ENCODE measurements around the gene DRICH1. TPM values are rescaled to one million over a fixed set of nuclear protein-coding genes. Genes with fewer than 3 reads are reported as not detected.
"Not testable (repeated sequence)": the region's sequence is repeated elsewhere in the genome, so short reads cannot be mapped to it uniquely, and the experiment has no call there.

The DRICH1 gene
- total RNA-seq, 2 experiments from 2014 or later, result 0.23 TPM; not detected in 1

DNA sequence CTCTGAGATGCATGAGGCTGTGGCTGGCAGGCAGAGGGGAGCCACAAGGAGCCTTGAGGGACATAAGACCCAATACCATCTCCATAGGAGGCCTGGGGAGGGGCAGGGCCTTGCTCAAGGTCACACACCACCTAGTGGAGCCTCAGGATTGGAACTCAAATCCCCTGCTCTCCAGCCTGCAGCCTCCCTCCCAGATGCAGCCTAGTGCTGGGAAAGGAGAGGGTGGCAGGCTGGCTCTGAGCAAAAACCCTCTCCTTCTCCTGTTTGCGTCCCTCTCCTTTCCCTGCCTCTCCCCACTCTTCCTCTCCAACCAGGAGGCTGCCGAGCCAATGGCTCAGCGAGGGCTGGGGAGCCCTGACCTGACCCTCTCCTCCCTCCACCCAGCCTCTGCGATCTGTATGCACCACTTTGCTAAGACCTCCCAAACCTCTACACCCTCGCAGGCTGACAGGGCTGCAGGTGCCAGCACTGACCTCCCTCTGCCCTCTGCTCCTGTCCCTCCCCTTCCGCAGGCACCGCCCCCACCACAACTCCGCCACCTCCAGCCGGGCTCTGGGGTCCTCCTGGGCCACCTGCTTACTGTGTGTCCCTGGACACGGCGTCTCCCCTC, 66.7 kb downstream of the DRICH1 start:
- Mint-ChIP-seq H3K36me3 (no peaks in the 10 kb centered on the region), H3K4me1 (peaks cover 6% of the 10 kb centered on the region), H3K27ac (no peak overlapping the region), H3K9me3 (ENCODE audit: low read depth) (no peaks in the 10 kb centered on the region), H3K27me3 (peaks cover 46% of the 10 kb centered on the region), H3K4me3 (peak overlapping the region; percentile 37)
- CTCF ChIA-PET, result interaction anchor here (0.9 kb wide), 1 partner anchor 63 kb away, joined by 3 read pairs; no protein-coding TSS in a partner anchor
- ATAC-seq (peak; percentile 27), DNase-seq (no peak)

GRCh38 chr22:23564276-23564675, 67.8 kb downstream of the DRICH1 start:
- no peak for ATAC-seq
- CTCF ChIA-PET, result no interaction called here
- Mint-ChIP-seq H3K27me3 (peaks cover 49% of the 10 kb centered on the region), H3K36me3 (no peaks in the 10 kb centered on the region), H3K9me3 (ENCODE audit: low read depth) (no peaks in the 10 kb centered on the region), H3K27ac (no peak overlapping the region), H3K4me3 (no peak overlapping the region), H3K4me1 (peaks cover 6% of the 10 kb centered on the region)
- no peak for DNase-seq

DNA sequence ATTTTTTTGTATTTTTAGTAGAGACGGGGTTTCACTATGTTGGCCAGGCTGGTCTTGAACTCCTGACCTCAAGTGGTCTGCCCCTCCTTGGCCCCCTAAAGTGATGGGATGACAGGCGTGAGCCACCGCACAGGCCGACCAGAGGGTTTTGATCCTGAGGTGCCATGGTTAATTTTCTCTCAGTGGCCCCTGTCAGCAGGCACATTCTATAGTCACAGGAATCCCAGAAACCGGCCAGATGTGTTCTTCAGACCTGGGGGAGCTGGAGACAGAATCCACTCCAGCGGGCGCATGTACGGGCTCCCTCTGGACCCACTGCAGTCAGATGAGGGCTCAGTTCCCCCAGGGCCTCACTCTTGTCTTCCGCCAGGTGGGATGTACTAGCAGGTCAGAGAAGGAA, 69.0 kb downstream of the DRICH1 start:
- Mint-ChIP-seq H3K4me1 (peaks cover 6% of the 10 kb centered on the region), H3K4me3 (no peak overlapping the region), H3K27me3 (peaks cover 46% of the 10 kb centered on the region), H3K9me3 (ENCODE audit: low read depth) (no peaks in the 10 kb centered on the region), H3K36me3 (no peaks in the 10 kb centered on the region), H3K27ac (no peak overlapping the region)
- DNase-seq (no peak), ATAC-seq (no peak)
- CTCF ChIA-PET, result no interaction called here

DNA sequence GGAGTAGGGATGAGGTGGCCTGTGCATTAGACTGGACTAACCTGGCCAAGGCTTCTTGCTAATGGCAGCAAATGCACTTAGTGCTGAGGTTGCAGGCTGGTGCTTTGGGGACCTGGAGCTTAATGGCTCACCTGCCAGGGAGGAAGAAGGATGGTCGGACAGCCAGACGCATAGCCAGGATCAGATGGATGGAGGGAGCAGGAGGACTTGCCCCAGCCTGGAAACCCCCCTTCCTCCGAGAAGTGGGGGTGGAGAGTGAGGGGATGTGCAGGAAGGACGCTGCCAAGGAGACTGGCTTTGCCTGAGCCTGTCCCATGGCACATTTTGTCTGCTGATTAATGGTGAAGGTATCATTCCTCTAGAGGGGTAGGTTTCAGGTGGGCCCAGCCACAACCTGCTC, 69.9 kb downstream of the DRICH1 start:
- no peaks in the 10 kb centered on the region for H3K36me3 Mint-ChIP-seq
- H3K9me3 Mint-ChIP-seq (ENCODE audit: low read depth), result no peaks in the 10 kb centered on the region
- H3K4me1 Mint-ChIP-seq, result peaks cover 6% of the 10 kb centered on the region
- CTCF ChIA-PET, result no interaction called here
- no peak overlapping the region for H3K27ac Mint-ChIP-seq
- DNase-seq, result no peak
- ATAC-seq, result no peak
- peaks cover 40% of the 10 kb centered on the region for H3K27me3 Mint-ChIP-seq
- no peak overlapping the region for H3K4me3 Mint-ChIP-seq

GRCh38 chr22:23561025-23561510, 71.1 kb downstream of the DRICH1 start:
- H3K4me3 Mint-ChIP-seq; DNase-seq; ATAC-seq; H3K36me3 Mint-ChIP-seq; H3K9me3 Mint-ChIP-seq (ENCODE audit: low read depth); H3K4me1 Mint-ChIP-seq; H3K27ac Mint-ChIP-seq; CTCF ChIA-PET: not testable (repeated sequence)
- peaks cover 38% of the 10 kb centered on the region for H3K27me3 Mint-ChIP-seq

- ATAC-seq; H3K9me3 Mint-ChIP-seq (ENCODE audit: low read depth); H3K4me3 Mint-ChIP-seq; CTCF ChIA-PET; DNase-seq; H3K36me3 Mint-ChIP-seq; H3K27ac Mint-ChIP-seq; H3K4me1 Mint-ChIP-seq: not testable (repeated sequence)
- peaks cover 30% of the 10 kb centered on the region for H3K27me3 Mint-ChIP-seq
Measured at GRCh38 chr22:23560215-23560614, 71.9 kb downstream of the DRICH1 start.

Other genes with a start within 250 kb of the DRICH1 start
- 1 to 10 TPM in 1 of 2 experiments, under 1 TPM in 1; 0.42 to 2.0 TPM for gene IGLL1, start 52.0 kb downstream of the DRICH1 start, total RNA-seq
- 10 to 100 TPM; 15.5 to 30.8 TPM for gene RGL4, start 58.7 kb upstream of the DRICH1 start, total RNA-seq
- gene ZNF70, start 118.8 kb upstream of the DRICH1 start, total RNA-seq, result 1 to 10 TPM; 2.9 to 3.0 TPM
- under 1 TPM in 1 of 2 experiments, not detected in 1; 0.70 TPM for gene VPREB3, start 122.1 kb upstream of the DRICH1 start, total RNA-seq
- 1 to 10 TPM in 1 of 2 experiments, under 1 TPM in 1; 0.77 to 2.8 TPM for gene C22orf15, start 130.7 kb upstream of the DRICH1 start, total RNA-seq
- gene CHCHD10, start 135.7 kb upstream of the DRICH1 start, total RNA-seq, result 100 to 1,000 TPM; 155 to 159 TPM
- 1 to 10 TPM in 1 of 2 experiments, under 1 TPM in 1; 0.91 to 1.0 TPM for gene MMP11, start 140.5 kb upstream of the DRICH1 start, total RNA-seq
- gene SMARCB1, start 154.6 kb upstream of the DRICH1 start, total RNA-seq, result 100 to 1,000 TPM; 117 to 137 TPM
- gene DERL3, start 206.7 kb upstream of the DRICH1 start, total RNA-seq, result 10 to 100 TPM; 14.6 to 18.1 TPM
- 10 to 100 TPM in 1 of 2 experiments, 1 to 10 TPM in 1; 8.1 to 10.7 TPM for gene SLC2A11, start 225.6 kb upstream of the DRICH1 start, total RNA-seq